GM12878 (cell line): ENCODE data around the gene OR9Q1. TPM values are rescaled to one million over a fixed set of nuclear protein-coding genes. Genes with fewer than 3 reads are reported as not detected.

ENCODE experiments used
- ATAC-seq: fragments of 200-7000 bp; cut with Tn5 transposase; 3 replicates; pipeline ENCODE4 v1.9.1; 2020; ENCODE audit warnings: mild to moderate bottlenecking, moderate library complexity
- BruUV-seq: library from RNA; stranded (reverse); fragments of 400-500 nt; replicated peaks from 2 replicates; lab custom pipeline; 2021; lab: Mats Ljungman, UMichigan
- CTCF ChIA-PET: fragments of 300-600 bp; sonication (Branson Sonifier 250); formaldehyde crosslinking; extraction: SDS; loops from one replicate; lab custom pipeline; 2021; ENCODE audit warnings: inconsistent platforms; lab: Yijun Ruan, JAX
- POLR2A ChIA-PET: fragments of 350-600 bp; formaldehyde crosslinking; extraction: SDS; loops from one replicate; lab custom pipeline; 2021; ENCODE audit warnings: inconsistent platforms; lab: Charles Lee
- RAD21 ChIA-PET: fragments of 300-600 bp; sonication (Branson Sonifier 250); formaldehyde crosslinking; loops from one replicate; lab custom pipeline; 2023; ENCODE audit warnings: antibody characterized with exemption; ENCODE audit not compliant: unreplicated experiment; lab: Charles Lee
- SMC1A ChIA-PET: fragments of 300-600 bp; sonication (Branson Sonifier 250); formaldehyde crosslinking; loops from one replicate; lab custom pipeline; 2023; ENCODE audit not compliant: unreplicated experiment, uncharacterized antibody; lab: Charles Lee
- DNase-seq: peaks from one replicate; pipeline ENCODE4 v3.0.0-alpha.2; 2011; ENCODE audit warnings: low read depth, low spot score
- FAIRE-seq: peaks from 3 replicates; lab custom pipeline; 2011; peaks lifted over from hg19 to GRCh38; lab: Jason Lieb, UNC
- H2AFZ ChIP-seq: 2 replicates; pipeline ENCODE4 v1.6.0; 2011; ENCODE audit warnings: low read depth, low read length, control low read depth; ENCODE audit not compliant: control insufficient read depth
- H3K27ac ChIP-seq: 2 replicates; pipeline ENCODE4 v1.5.1; 2011; ENCODE audit warnings: control low read depth; ENCODE audit not compliant: control insufficient read depth, insufficient read depth
- H3K27me3 ChIP-seq, 2 experiments: replicated peaks in 1 of 2; 2 replicates each; pipeline versions ENCODE4 v1.6.0 to v1.6.1; 2011; ENCODE audit warnings: low read length in 1 of 2; ENCODE audit not compliant: control insufficient read depth in 2 of 2, insufficient read depth in 2 of 2
- H3K36me3 ChIP-seq, 2 experiments: 2 replicates each; pipeline ENCODE4 v1.5.1; 2011; ENCODE audit warnings: low read length in 1 of 2; ENCODE audit not compliant: control insufficient read depth in 2 of 2, insufficient read depth in 2 of 2
- H3K4me1 ChIP-seq: 2 replicates; pipeline ENCODE4 v1.6.1; 2011; ENCODE audit warnings: mild to moderate bottlenecking, low read length, moderate library complexity, mixed read lengths; ENCODE audit not compliant: control insufficient read depth, insufficient read depth
- H3K4me2 ChIP-seq: 2 replicates; pipeline ENCODE4 v1.6.0; 2011; ENCODE audit warnings: control low read depth; ENCODE audit not compliant: control insufficient read depth, insufficient read depth
- H3K4me3 ChIP-seq: fragments of 200-600 bp; sonication (generic); 2 replicates; pipeline ENCODE4 v1.5.1; 2016
- H3K79me2 ChIP-seq: 2 replicates; pipeline ENCODE4 v1.6.0; 2011; ENCODE audit warnings: low read length; ENCODE audit not compliant: control insufficient read depth, insufficient read depth
- H3K9ac ChIP-seq: 2 replicates; pipeline ENCODE4 v1.8.0; 2011; ENCODE audit warnings: low read length, control low read depth, mixed read lengths; ENCODE audit not compliant: control insufficient read depth, insufficient read depth
- H3K9me3 ChIP-seq: replicated peaks from 3 replicates; pipeline ENCODE4 v1.5.1; 2011; ENCODE audit warnings: mild to moderate bottlenecking, low read length; ENCODE audit not compliant: control insufficient read depth, insufficient read depth
- H4K20me1 ChIP-seq: 2 replicates; pipeline ENCODE4 v1.6.0; 2011; ENCODE audit not compliant: control insufficient read depth, insufficient read depth
- ATF2 ChIP-seq: IDR thresholded peaks from 2 replicates; pipeline ENCODE4 v1.6.1; 2012; ENCODE audit warnings: low read length, inconsistent platforms
- LARP7 ChIP-seq: fragments of 450-650 bp; IDR thresholded peaks from 2 replicates; pipeline ENCODE4 v1.6.1; 2017; ENCODE audit warnings: mild to moderate bottlenecking
- USF1 ChIP-seq: IDR thresholded peaks from 2 replicates; pipeline ENCODE4 v1.6.1; 2011; ENCODE audit warnings: borderline replicate concordance, low read depth, mild to moderate bottlenecking, moderate library complexity, mixed read lengths, low read length; ENCODE audit not compliant: insufficient read depth; ENCODE audit errors: extremely low read length
- ZNF207 ChIP-seq: fragments of 450-650 bp; IDR thresholded peaks from 2 replicates; pipeline ENCODE4 v1.6.1; 2014; ENCODE audit warnings: antibody characterized with exemption, mild to moderate bottlenecking, borderline replicate concordance
- ZNF687 ChIP-seq: fragments of 450-650 bp; IDR thresholded peaks from 2 replicates; pipeline ENCODE4 v1.6.1; 2017; ENCODE audit warnings: mild to moderate bottlenecking, moderate library complexity
- in situ Hi-C: fragments of 300-500 bp; cut with MboI; formaldehyde crosslinking; loops from 9 replicates; pipeline ENCODE4 v1.14.3; 2018; ENCODE audit warnings: mixed read lengths
- intact Hi-C: fragments of 100-400 bp; cut with micrococcal nuclease; formaldehyde crosslinking; loops from one replicate; pipeline ENCODE4 v1.14.2; 2022; ENCODE audit not compliant: unreplicated experiment
- polyA plus RNA-seq, 11 experiments: library from polyadenylated mRNA; depleted of rRNA in 4 of 11; unstranded in 6 of 11; stranded (reverse) in 5 of 11; fragments of >200 nt; fragmentation: Nextera tagmentation in 4 of 11; fragmentation: Illumina TruSeq in 1 of 11; extraction: Ambion mirVana in 4 of 11; extraction: Trizol in 1 of 11; gene quantifications; 1 replicate in 1 of 11; 2 replicates in 10 of 11; pipeline versions ENCODE4 v1.2.1 to v1.2.3, GENCODE V29; 2011 to 2016; ENCODE audit warnings: inconsistent platforms in 2 of 11, missing spikeins in 2 of 11, low read depth in 1 of 11
- total RNA-seq, 4 experiments: library from RNA; depleted of rRNA in 3 of 4; stranded (reverse); fragments of >200 nt in 3 of 4; fragmentation: Illumina TruSeq in 1 of 4; extraction: Trizol in 1 of 4; gene quantifications; 2 replicates each; pipeline versions ENCODE4 v1.2.1 to v1.2.3, GENCODE V29; 2013 to 2021

Gene OR9Q1
- total and polyA plus RNA-seq, 10 of the 15 experiments (the other 5 are each of a cell fraction or from before 2014, with no cell fraction given) = not detected

GRCh38 chr11:58192229-58192628, 168.5 kb downstream of the OR9Q1 start (continued):
- no peak for TF ChIP-seq ATF2

GRCh38 chr11:58193391-58193790, 169.7 kb downstream of the OR9Q1 start:
- no peak for TF ChIP-seq USF1
- TF ChIP-seq LARP7 = no peak
- TF ChIP-seq ZNF687 = no peak
- TF ChIP-seq ZNF207 = no peak
- H3K79me2 ChIP-seq = no peaks in the 10 kb centered on the region
- no TSS peak for BruUV-seq
- H3K4me2 ChIP-seq = no peak overlapping the region
- intact Hi-C loops = no loop called here
- H3K9ac ChIP-seq = no peak overlapping the region
- in situ Hi-C loops = no loop called here
- DNase-seq (no peak), ATAC-seq (no peak), FAIRE-seq (no peak)
- RAD21 ChIA-PET = no interaction called here
- POLR2A ChIA-PET = no interaction called here
- CTCF ChIA-PET = no interaction called here
- SMC1A ChIA-PET = no interaction called here
- H3K36me3 ChIP-seq = no peaks in the 10 kb centered on the region
- H3K4me3 ChIP-seq = no peak overlapping the region
- no peaks in the 10 kb centered on the region for H4K20me1 ChIP-seq
- no peak overlapping the region for H2AFZ ChIP-seq
- no peaks in the 10 kb centered on the region for H3K4me1 ChIP-seq
- H3K9me3 ChIP-seq = no peaks in the 10 kb centered on the region
- no peaks in the 10 kb centered on the region for H3K27me3 ChIP-seq
- no peak overlapping the region for H3K27ac ChIP-seq
